K562 (cell line): ENCODE data around the gene SPAG17. TPM values are rescaled to one million over a fixed set of nuclear protein-coding genes. Genes with fewer than 3 reads are reported as not detected.

ENCODE experiments used
- ATAC-seq: fragments of 200-7000 bp; cut with Tn5 transposase; 3 replicates; pipeline ENCODE4 v1.9.1; 2020; ENCODE audit warnings: moderate library complexity
- BruUV-seq: library from RNA; stranded (reverse); fragments of 400-500 nt; replicated peaks from 2 replicates; lab custom pipeline; 2021; lab: Mats Ljungman, UMichigan
- CTCF ChIA-PET: fragments of 300-600 bp; formaldehyde crosslinking; extraction: SDS; loops from one replicate; lab custom pipeline; 2021; ENCODE audit warnings: low intra/inter-chr PET ratio; lab: Yijun Ruan, JAX
- POLR2A ChIA-PET: fragments of 300-600, 350-650 bp; sonication (Branson Sonifier 250); formaldehyde crosslinking; extraction: SDS; loops from one replicate; lab custom pipeline; 2021; ENCODE audit warnings: antibody characterized with exemption, inconsistent platforms; lab: Yijun Ruan, JAX
- DNase-seq, 4 experiments: peaks; one replicate each; pipeline versions ENCODE4 v3.0.0 to v3.0.0-alpha.2; 2011 to 2018; ENCODE audit warnings: low spot score in 3 of 4, mixed read lengths in 3 of 4; ENCODE audit errors: extremely low read depth in 1 of 4
- FAIRE-seq: peaks from 2 replicates; lab custom pipeline; 2011; peaks lifted over from hg19 to GRCh38; lab: Jason Lieb, UNC
- H2AFZ ChIP-seq: 2 replicates; pipeline ENCODE4 v1.6.0; 2011; ENCODE audit warnings: low read depth, low read length, control low read depth, inconsistent platforms
- H3K27ac ChIP-seq: fragments of 200-600 bp; 3 replicates; pipeline ENCODE4 v1.8.0; 2011; ENCODE audit warnings: low read depth, mild to moderate bottlenecking, control low read depth, inconsistent platforms, low read length, moderate library complexity, mixed read lengths; ENCODE audit errors: extremely low read depth
- H3K27me3 ChIP-seq, 2 experiments: fragments of 300-600 bp in 1 of 2; 2 replicates in 1 of 2; 3 replicates in 1 of 2; pipeline versions ENCODE4 v1.6.0 to v1.8.0; 2011; ENCODE audit warnings: inconsistent platforms in 2 of 2, low read length in 2 of 2, mild to moderate bottlenecking in 1 of 2, mixed read lengths in 1 of 2, moderate library complexity in 1 of 2; ENCODE audit not compliant: control insufficient read depth in 2 of 2, insufficient read depth in 2 of 2
- H3K36me3 ChIP-seq: fragments of 300-600 bp; 3 replicates; pipeline ENCODE4 v1.8.0; 2011; ENCODE audit warnings: mild to moderate bottlenecking, low read length, inconsistent platforms; ENCODE audit not compliant: control insufficient read depth, insufficient read depth
- H3K4me1 ChIP-seq, 2 experiments: fragments of 200-600 bp in 1 of 2; replicated peaks in 1 of 2; 2 replicates in 1 of 2; 3 replicates in 1 of 2; pipeline versions ENCODE4 v1.5.1 to v1.8.0; 2011; ENCODE audit warnings: inconsistent platforms in 2 of 2, low read length in 2 of 2, mild to moderate bottlenecking in 1 of 2, mixed read lengths in 1 of 2, moderate library complexity in 1 of 2; ENCODE audit not compliant: control insufficient read depth in 2 of 2, insufficient read depth in 2 of 2
- H3K4me2 ChIP-seq: 2 replicates; pipeline ENCODE4 v1.6.1; 2011; ENCODE audit warnings: low read length, control low read depth, inconsistent platforms, mixed read lengths; ENCODE audit not compliant: insufficient read depth
- H3K4me3 ChIP-seq: fragments of 200-600 bp; sonication (generic), shearing (Covaris generic); 2 replicates; pipeline ENCODE4 v1.5.1; 2016; ENCODE audit warnings: control low read depth, inconsistent platforms
- H3K79me2 ChIP-seq: fragments of 200-600 bp; 3 replicates; pipeline ENCODE4 v1.8.0; 2011; ENCODE audit warnings: low read length, inconsistent platforms; ENCODE audit not compliant: control insufficient read depth, insufficient read depth
- H3K9ac ChIP-seq, 2 experiments: 2 replicates each; pipeline versions ENCODE4 v1.6.0 to v1.6.1; 2011; ENCODE audit warnings: low read depth in 2 of 2, low read length in 2 of 2, control low read depth in 1 of 2, inconsistent platforms in 1 of 2, mild to moderate bottlenecking in 1 of 2, mixed read lengths in 1 of 2; ENCODE audit not compliant: insufficient read depth in 1 of 2
- H3K9me1 ChIP-seq: one replicate; pipeline ENCODE4 v1.6.0; 2011; ENCODE audit warnings: inconsistent platforms, mild to moderate bottlenecking, low read length, moderate library complexity; ENCODE audit not compliant: control insufficient read depth, insufficient read depth
- H3K9me3 ChIP-seq: replicated peaks from 2 replicates; pipeline ENCODE4 v1.5.1; 2011; ENCODE audit warnings: low read depth, low read length, inconsistent platforms; ENCODE audit not compliant: control insufficient read depth, insufficient read depth
- H4K20me1 ChIP-seq: replicated peaks from 2 replicates; pipeline ENCODE4 v1.6.1; 2011; ENCODE audit warnings: low read length, inconsistent platforms, mixed read lengths; ENCODE audit not compliant: control insufficient read depth, insufficient read depth
- C11orf30 ChIP-seq: fragments of 450-650 bp; IDR thresholded peaks from 2 replicates; pipeline ENCODE4 v1.6.1; 2016; ENCODE audit warnings: low read depth, mild to moderate bottlenecking
- CUX1 ChIP-seq: fragments of 200-800 bp; sonication (Bioruptor generic); IDR thresholded peaks from 2 replicates; pipeline ENCODE4 v1.6.1; 2016; ENCODE audit warnings: missing genetic modification characterization, missing compliant biosample characterization
- FOXP4 ChIP-seq: sonication (generic); formaldehyde crosslinking; IDR thresholded peaks from 2 replicates; pipeline ENCODE4 v1.8.0; 2022; ENCODE audit warnings: mild to moderate bottlenecking, missing genetic modification reagents, borderline replicate concordance
- MAFF ChIP-seq: IDR thresholded peaks from 2 replicates; pipeline ENCODE4 v1.6.1; 2012; ENCODE audit warnings: low read length, improper control_type of control experiment
- MAFG ChIP-seq: fragments of 450-650 bp; conservative IDR thresholded peaks from 2 replicates; pipeline ENCODE4 v1.6.1; 2016; ENCODE audit warnings: missing genetic modification characterization, missing compliant biosample characterization
- MCM7 ChIP-seq, 2 experiments: fragments of 450-650 bp; IDR thresholded peaks; 2 replicates each; pipeline ENCODE4 v1.6.1; 2016 to 2018
- PML ChIP-seq: IDR thresholded peaks from 2 replicates; pipeline ENCODE4 v1.6.1; 2012; ENCODE audit warnings: low read length, inconsistent platforms
- TRIM24 ChIP-seq, 2 experiments: fragments of 450-650 bp; IDR thresholded peaks; 2 replicates each; pipeline ENCODE4 v1.6.1; 2016
- ZFP36 ChIP-seq: fragments of 150-350 bp; IDR thresholded peaks from 2 replicates; pipeline ENCODE4 v1.6.1; 2018; ENCODE audit warnings: low read length, low read depth; ENCODE audit not compliant: partially characterized antibody
- ZNF316 ChIP-seq: fragments of 450-650 bp; IDR thresholded peaks from 2 replicates; pipeline ENCODE4 v1.6.1; 2016
- WGBS: fragments of 100-300 bp; shearing (Covaris generic); methylation state at CpG from one replicate; pipeline ENCODE4 v1.1.6; 2016; ENCODE audit warnings: low coverage, mixed read lengths; ENCODE audit not compliant: insufficient coverage; ENCODE audit errors: missing lambda C conversion rate; 5-methylcytosine and 5-hydroxymethylcytosine counted together
- in situ Hi-C: fragments of 300-500 bp; cut with MboI; formaldehyde crosslinking; loops from 4 replicates; pipeline ENCODE4 v1.15.0; 2018; ENCODE audit warnings: inconsistent platforms, mixed read lengths
- intact Hi-C: fragments of 100-400 bp; cut with micrococcal nuclease; formaldehyde crosslinking; loops from 2 replicates; pipeline ENCODE4 v1.14.2; 2022
- polyA plus RNA-seq, 8 experiments: library from polyadenylated mRNA; depleted of rRNA in 4 of 8; stranded (reverse) in 5 of 8; unstranded in 3 of 8; fragments of >200 nt; fragmentation: Nextera tagmentation in 2 of 8; fragmentation: Illumina TruSeq in 1 of 8; extraction: Ambion mirVana in 2 of 8; extraction: Trizol in 1 of 8; gene quantifications; 2 replicates each; pipeline versions ENCODE4 v1.2.1 to v1.2.3, GENCODE V29; 2011 to 2014; ENCODE audit warnings: inconsistent platforms in 1 of 8, missing spikeins in 1 of 8
- total RNA-seq, 7 experiments: library from RNA; depleted of rRNA in 6 of 7; stranded (reverse); fragments of >200 nt in 6 of 7; fragmentation: Illumina TruSeq in 2 of 7; extraction: Trizol in 2 of 7; gene quantifications; 2 replicates each; pipeline versions ENCODE4 v1.2.1 to v1.2.3, GENCODE V29; 2011 to 2021; ENCODE audit warnings: low replicate concordance in 1 of 7

The SPAG17 gene
- total and polyA plus RNA-seq, 9 of the 15 experiments (the other 6 are each of a cell fraction or from before 2014, with no cell fraction given): 0.07 to 2.1 (median 1.5) TPM

- TF ChIP-seq MAFF: 0 out of 2 replicates have a peak, but pooled peaks have one; percentile 35
- no peak for TF ChIP-seq MCM7 (IDR thresholded peaks at IDR 0.05)
- no peak for TF ChIP-seq ZFP36
- no peak for TF ChIP-seq TRIM24 (IDR thresholded peaks at IDR 0.05)
- peak; percentile 71 for TF ChIP-seq C11orf30
- TF ChIP-seq MAFG: peak; percentile 54
- peak; percentile 84 for TF ChIP-seq ZNF316
- POLR2A ChIA-PET: no interaction called here
- H3K27me3 ChIP-seq: no peaks in the 10 kb centered on the region
- 0% methylated on average over 1 of the region's 1 CpG for WGBS
- H3K4me2 ChIP-seq: no peak overlapping the region
- in situ Hi-C loops (no loop called here), intact Hi-C loops (no loop called here)
- H3K4me1 ChIP-seq: no peaks in the 10 kb centered on the region
- no TSS peak for BruUV-seq
- no peak overlapping the region for H2AFZ ChIP-seq
- no peak overlapping the region for H3K4me3 ChIP-seq
- H3K9me1 ChIP-seq: no peaks in the 10 kb centered on the region
- H3K36me3 ChIP-seq: no peaks in the 10 kb centered on the region
- DNase-seq (no peak), ATAC-seq (no peak), FAIRE-seq (no peak)
- CTCF ChIA-PET: no interaction called here
- H3K9me3 ChIP-seq: no peaks in the 10 kb centered on the region
- no peak overlapping the region for H3K9ac ChIP-seq
- H3K27ac ChIP-seq: no peak overlapping the region
- H3K79me2 ChIP-seq: no peaks in the 10 kb centered on the region
- no peaks in the 10 kb centered on the region for H4K20me1 ChIP-seq
These were observed 141.4 kb downstream of the SPAG17 start for GRCh38 chr1:118043624-118044023.

GRCh38 chr1:118042501-118042900, 142.5 kb downstream of the SPAG17 start:
- in situ Hi-C loops: no loop called here
- TF ChIP-seq PML: no peak
- TF ChIP-seq FOXP4 (CRISPR knock-in tag): no peak
- TF ChIP-seq CUX1: no peak

More at GRCh38 chr1:118042501-118042900, 142.5 kb downstream of the SPAG17 start:
- no peaks in the 10 kb centered on the region for H3K9me3 ChIP-seq
- CTCF ChIA-PET: no interaction called here
- no peaks in the 10 kb centered on the region for H3K4me1 ChIP-seq
- H4K20me1 ChIP-seq: no peaks in the 10 kb centered on the region
- no peak overlapping the region for H3K9ac ChIP-seq
- H3K36me3 ChIP-seq: no peaks in the 10 kb centered on the region
- H3K4me2 ChIP-seq: no peak overlapping the region
- DNase-seq (no peak), ATAC-seq (no peak), FAIRE-seq (no peak)
- no peak overlapping the region for H2AFZ ChIP-seq
- WGBS: 0% methylated on average over 2 of the region's 2 CpGs
- no peaks in the 10 kb centered on the region for H3K27me3 ChIP-seq
- no peak overlapping the region for H3K27ac ChIP-seq
- intact Hi-C loops: no loop called here
- no peak overlapping the region for H3K4me3 ChIP-seq
- no peaks in the 10 kb centered on the region for H3K9me1 ChIP-seq
- no TSS peak for BruUV-seq
- H3K79me2 ChIP-seq: no peaks in the 10 kb centered on the region
- POLR2A ChIA-PET: no interaction called here
